ENCODE results near the gene U2AF2. TPM values are rescaled to one million over a fixed set of nuclear protein-coding genes. Genes with fewer than 3 reads are reported as not detected.

The U2AF2 gene
- polyA plus RNA-seq, 2 of the 4 experiments (the other 2 are of a cell fraction) = 157 to 302 TPM

- no peak for FAIRE-seq
- ChIA-PET CTCF (interaction anchor here (1.1 kb wide), 1 partner anchor 12 kb away, joined by 4 read pairs; no protein-coding TSS in a partner anchor), POLR2A (no interaction called here)
- Histone ChIP-seq H3K4me3 (no peak overlapping the region), H3K27ac (no peak overlapping the region), H3K4me2 (no peak overlapping the region), H3K4me1 (no peaks in the 10 kb centered on the region), H3K9me3 (no peaks in the 10 kb centered on the region)
- TF ChIP-seq HMGXB4 (CRISPR knock-in tag; IDR thresholded peaks at IDR 0.05; ENCODE audit: borderline replicate concordance) = no peak
- TF ChIP-seq TFCP2L1 (CRISPR knock-in tag; IDR thresholded peaks at IDR 0.05) = no peak
- TF ChIP-seq MYC (IDR thresholded peaks at IDR 0.05; ENCODE audit: borderline replicate concordance, low read length) = no peak
- TF ChIP-seq BCL3 (IDR thresholded peaks at IDR 0.05) = no peak
- TF ChIP-seq CBX8 (IDR thresholded peaks at IDR 0.05) = no peak
- no peak for TF ChIP-seq RCOR1 (IDR thresholded peaks at IDR 0.05; ENCODE audit: low read depth, low read length)
- TF ChIP-seq CBX2 (IDR thresholded peaks at IDR 0.05; ENCODE audit: borderline replicate concordance, low read depth) = no peak
- TF ChIP-seq MAFK (IDR thresholded peaks at IDR 0.05; ENCODE audit: partially characterized antibody) = no peak
- WGBS (ENCODE audit: missing lambda C conversion rate) = 93% methylated on average over 30 of the region's 31 CpGs
- no peak for ATAC-seq
- DNase-seq (ENCODE audit: low read depth in 1 of 2, low spot score in 1 of 2) = no peak
Measured at GRCh38 chr19:55690769-55691545, 36.1 kb downstream of the U2AF2 start.

- H3K27ac ChIP-seq = no peak overlapping the region
- CTCF ChIA-PET = no interaction called here
- H3K4me2 ChIP-seq = no peak overlapping the region
- 94% methylated on average over 17 of the region's 31 CpGs for WGBS (ENCODE audit: missing lambda C conversion rate)
- no peak for ATAC-seq
- POLR2A ChIA-PET = no interaction called here
- no peak for FAIRE-seq
- TF ChIP-seq CTCF (IDR thresholded peaks at IDR 0.05) (no peak), ZNF302 (CRISPR knock-in tag; IDR thresholded peaks at IDR 0.05) (no peak), ATOH8 (CRISPR knock-in tag; IDR thresholded peaks at IDR 0.05; ENCODE audit: low read depth) (no peak), ZSCAN20 (CRISPR knock-in tag; IDR thresholded peaks at IDR 0.05) (no peak), MAFK (IDR thresholded peaks at IDR 0.05; ENCODE audit: partially characterized antibody) (no peak), NR3C1 (IDR thresholded peaks at IDR 0.05) (no peak), RFX5 (IDR thresholded peaks at IDR 0.05) (no peak), RNF2 (IDR thresholded peaks at IDR 0.05; ENCODE audit: borderline replicate concordance, low read depth) (no peak)
- H3K4me3 ChIP-seq = no peak overlapping the region
- no peak for DNase-seq (ENCODE audit: low read depth in 1 of 2, low spot score in 1 of 2)
- H3K9me3 ChIP-seq = no peaks in the 10 kb centered on the region
- H3K4me1 ChIP-seq = no peaks in the 10 kb centered on the region
Measured at GRCh38 chr19:55691561-55692481, 37.0 kb downstream of the U2AF2 start.
